ENCODE results near the gene ANKRD11.

GRCh38 chr16:89297156-89297874 is 193.0 kb downstream of the ANKRD11 start:
- TF ChIP-seq CTCF (conservative IDR thresholded peaks at IDR 0.05; ENCODE audit: low read length) (no peak), EZH2phosphoT487 (IDR thresholded peaks at IDR 0.05; ENCODE audit: borderline replicate concordance) (no peak)

Data from Loucy (cell line).